Neural cell (in vitro differentiated cells): Measurements from ENCODE around the gene S100A11. TPM values are rescaled to one million over a fixed set of nuclear protein-coding genes. Genes with fewer than 3 reads are reported as not detected.

Experiments used
- H2AFZ ChIP-seq: fragments of 200-600, 300-800 bp; sonication (generic), shearing (Covaris generic); 2 replicates; pipeline ENCODE4 v1.6.0; 2014; ENCODE audit warnings: low read depth, mild to moderate bottlenecking, antibody characterized with exemption, low read length, moderate library complexity
- H3F3A ChIP-seq: fragments of 200-600 bp; shearing (Covaris generic); 2 replicates; pipeline ENCODE4 v1.6.1; 2016; ENCODE audit warnings: mild to moderate bottlenecking, moderate library complexity, mixed read lengths, antibody characterized with exemption, low read length; ENCODE audit not compliant: insufficient read depth, poor library complexity, severe bottlenecking
- H3K27ac ChIP-seq: fragments of 200-600, 300-800 bp; sonication (generic), shearing (Covaris generic); 2 replicates; pipeline ENCODE4 v1.5.1; 2014; ENCODE audit warnings: mild to moderate bottlenecking, low read length, moderate library complexity
- H3K27me3 ChIP-seq: fragments of 300-800, 200-600 bp; sonication (generic), shearing (Covaris generic); 2 replicates; pipeline ENCODE4 v1.6.0; 2014; ENCODE audit warnings: mild to moderate bottlenecking, low read depth, low read length, moderate library complexity; ENCODE audit not compliant: insufficient read depth
- H3K36me3 ChIP-seq: fragments of 300-800, 200-600 bp; sonication (generic), shearing (Covaris generic); 2 replicates; pipeline ENCODE4 v1.5.1; 2014; ENCODE audit warnings: mild to moderate bottlenecking, antibody characterized with exemption, low read length, moderate library complexity; ENCODE audit not compliant: insufficient read depth
- H3K4me2 ChIP-seq: fragments of 300-800, 200-600 bp; sonication (generic), shearing (Covaris generic); 2 replicates; pipeline ENCODE4 v1.6.0; 2014; ENCODE audit warnings: mild to moderate bottlenecking, low read length
- H3K4me3 ChIP-seq: fragments of 300-800, 200-600 bp; sonication (generic), shearing (Covaris generic); 2 replicates; pipeline ENCODE4 v1.5.1; 2014; ENCODE audit warnings: mild to moderate bottlenecking, low read length, moderate library complexity
- H3K79me2 ChIP-seq: fragments of 200-600 bp; shearing (Covaris generic); replicated peaks from 2 replicates; pipeline ENCODE4 v1.6.0; 2014; ENCODE audit warnings: mild to moderate bottlenecking, low read length, moderate library complexity; ENCODE audit not compliant: insufficient read depth
- H3K9ac ChIP-seq: fragments of 300-800, 200-600 bp; sonication (generic), shearing (Covaris generic); 2 replicates; pipeline ENCODE4 v1.6.1; 2016; ENCODE audit warnings: mild to moderate bottlenecking, low read length, mixed read lengths
- H3K9me2 ChIP-seq: fragments of 200-600 bp; shearing (Covaris generic); 2 replicates; pipeline ENCODE4 v1.6.1; 2016; ENCODE audit warnings: mild to moderate bottlenecking, low read length, mixed read lengths; ENCODE audit not compliant: insufficient read depth
- H3K9me3 ChIP-seq: fragments of 200-600, 300-800 bp; sonication (generic), shearing (Covaris generic); 2 replicates; pipeline ENCODE4 v1.6.1; 2016; ENCODE audit warnings: mild to moderate bottlenecking, mixed run types, low read length, moderate library complexity, mixed read lengths
- H4K20me1 ChIP-seq: fragments of 200-600 bp; shearing (Covaris generic); 2 replicates; pipeline ENCODE4 v1.6.1; 2016; ENCODE audit warnings: mild to moderate bottlenecking, mixed run types; ENCODE audit not compliant: insufficient read depth
- EP300 ChIP-seq: fragments of 450-650 bp; conservative IDR thresholded peaks from 2 replicates; pipeline ENCODE4 v1.6.1; 2014; ENCODE audit warnings: antibody characterized with exemption, mild to moderate bottlenecking, moderate library complexity; ENCODE audit not compliant: poor library complexity, severe bottlenecking
- EZH2 ChIP-seq: fragments of 200-600, 300-800 bp; shearing (Covaris generic), sonication (generic); IDR thresholded peaks from 2 replicates; pipeline ENCODE4 v1.6.1; 2014; ENCODE audit warnings: antibody characterized with exemption, low read length, borderline replicate concordance, mild to moderate bottlenecking; ENCODE audit not compliant: insufficient read depth, poor library complexity, severe bottlenecking
- MXI1 ChIP-seq: fragments of 450-650 bp; conservative IDR thresholded peaks from 2 replicates; pipeline ENCODE4 v1.6.1; 2014; ENCODE audit warnings: antibody characterized with exemption, mild to moderate bottlenecking; ENCODE audit not compliant: poor library complexity, severe bottlenecking
- POLR2AphosphoS5 ChIP-seq: IDR thresholded peaks from 2 replicates; pipeline ENCODE4 v1.6.1; 2012
- RAD21 ChIP-seq: fragments of 450-650 bp; conservative IDR thresholded peaks from 2 replicates; pipeline ENCODE4 v1.6.1; 2014; ENCODE audit warnings: antibody characterized with exemption, mild to moderate bottlenecking, moderate library complexity
- SMC3 ChIP-seq: fragments of 450-650 bp; conservative IDR thresholded peaks from 2 replicates; pipeline ENCODE4 v1.6.1; 2014; ENCODE audit warnings: antibody characterized with exemption, mild to moderate bottlenecking, moderate library complexity; ENCODE audit not compliant: poor library complexity
- TAF1 ChIP-seq: IDR thresholded peaks from 2 replicates; pipeline ENCODE4 v1.6.1; 2012; ENCODE audit warnings: low read depth
- polyA plus RNA-seq: library from polyadenylated mRNA; depleted of rRNA; stranded (reverse); fragments of >200 nt; gene quantifications from 2 replicates; pipeline ENCODE4 v1.2.3, GENCODE V29; 2014
- TF ChIP-seq, protein P1 (sequence below): IDR thresholded peaks from 2 replicates; pipeline ENCODE4 v1.6.1; 2012; ENCODE audit warnings: borderline replicate concordance
- TF ChIP-seq, protein P2 (sequence below): fragments of 450-650 bp; IDR thresholded peaks from 2 replicates; pipeline ENCODE4 v1.5.1; 2014; ENCODE audit warnings: antibody characterized with exemption, mild to moderate bottlenecking, moderate library complexity; ENCODE audit not compliant: poor library complexity, severe bottlenecking

Gene S100A11
- polyA plus RNA-seq, 1 donor from 2014 or later, result not detected

GRCh38 chr1:151988405-151988923, 48.3 kb downstream of the S100A11 start:
- Histone ChIP-seq H3K4me3 (no peak overlapping the region), H3K9me3 (no peaks in the 10 kb centered on the region), H3K9ac (no peak overlapping the region), H2AFZ (no peak overlapping the region), H3K9me2 (no peaks in the 10 kb centered on the region), H3K36me3 (no peaks in the 10 kb centered on the region), H4K20me1 (no peaks in the 10 kb centered on the region), H3K4me2 (no peak overlapping the region), H3F3A (no peaks in the 10 kb centered on the region), H3K27ac (no peak overlapping the region), H3K79me2 (no peaks in the 10 kb centered on the region), H3K27me3 (peaks cover 39% of the 10 kb centered on the region)
- TF ChIP-seq EP300 (no peak), TAF1 (no peak), RAD21 (no peak), SMC3 (no peak)
- TF ChIP-seq, protein P1, sequence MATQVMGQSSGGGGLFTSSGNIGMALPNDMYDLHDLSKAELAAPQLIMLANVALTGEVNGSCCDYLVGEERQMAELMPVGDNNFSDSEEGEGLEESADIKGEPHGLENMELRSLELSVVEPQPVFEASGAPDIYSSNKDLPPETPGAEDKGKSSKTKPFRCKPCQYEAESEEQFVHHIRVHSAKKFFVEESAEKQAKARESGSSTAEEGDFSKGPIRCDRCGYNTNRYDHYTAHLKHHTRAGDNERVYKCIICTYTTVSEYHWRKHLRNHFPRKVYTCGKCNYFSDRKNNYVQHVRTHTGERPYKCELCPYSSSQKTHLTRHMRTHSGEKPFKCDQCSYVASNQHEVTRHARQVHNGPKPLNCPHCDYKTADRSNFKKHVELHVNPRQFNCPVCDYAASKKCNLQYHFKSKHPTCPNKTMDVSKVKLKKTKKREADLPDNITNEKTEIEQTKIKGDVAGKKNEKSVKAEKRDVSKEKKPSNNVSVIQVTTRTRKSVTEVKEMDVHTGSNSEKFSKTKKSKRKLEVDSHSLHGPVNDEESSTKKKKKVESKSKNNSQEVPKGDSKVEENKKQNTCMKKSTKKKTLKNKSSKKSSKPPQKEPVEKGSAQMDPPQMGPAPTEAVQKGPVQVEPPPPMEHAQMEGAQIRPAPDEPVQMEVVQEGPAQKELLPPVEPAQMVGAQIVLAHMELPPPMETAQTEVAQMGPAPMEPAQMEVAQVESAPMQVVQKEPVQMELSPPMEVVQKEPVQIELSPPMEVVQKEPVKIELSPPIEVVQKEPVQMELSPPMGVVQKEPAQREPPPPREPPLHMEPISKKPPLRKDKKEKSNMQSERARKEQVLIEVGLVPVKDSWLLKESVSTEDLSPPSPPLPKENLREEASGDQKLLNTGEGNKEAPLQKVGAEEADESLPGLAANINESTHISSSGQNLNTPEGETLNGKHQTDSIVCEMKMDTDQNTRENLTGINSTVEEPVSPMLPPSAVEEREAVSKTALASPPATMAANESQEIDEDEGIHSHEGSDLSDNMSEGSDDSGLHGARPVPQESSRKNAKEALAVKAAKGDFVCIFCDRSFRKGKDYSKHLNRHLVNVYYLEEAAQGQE, result no peak

GRCh38 chr1:151986501-151987190, 50.2 kb downstream of the S100A11 start:
- Histone ChIP-seq H3K79me2 (no peaks in the 10 kb centered on the region), H3K27ac (peak overlapping the region; percentile 93), H3K4me2 (no peak overlapping the region), H3K36me3 (no peaks in the 10 kb centered on the region), H3K27me3 (peaks cover 21% of the 10 kb centered on the region), H4K20me1 (no peaks in the 10 kb centered on the region), H3K9me2 (no peaks in the 10 kb centered on the region), H3K4me3 (no peak overlapping the region), H3K9me3 (no peaks in the 10 kb centered on the region), H3K9ac (no peak overlapping the region), H3F3A (no peaks in the 10 kb centered on the region), H2AFZ (no peak overlapping the region)
- TF ChIP-seq SMC3 (no peak), EP300 (no peak), TAF1 (no peak), MXI1 (no peak), RAD21 (no peak), EZH2 (no peak), POLR2AphosphoS5 (no peak)
- TF ChIP-seq, protein P1, result no peak
- TF ChIP-seq, protein P2, sequence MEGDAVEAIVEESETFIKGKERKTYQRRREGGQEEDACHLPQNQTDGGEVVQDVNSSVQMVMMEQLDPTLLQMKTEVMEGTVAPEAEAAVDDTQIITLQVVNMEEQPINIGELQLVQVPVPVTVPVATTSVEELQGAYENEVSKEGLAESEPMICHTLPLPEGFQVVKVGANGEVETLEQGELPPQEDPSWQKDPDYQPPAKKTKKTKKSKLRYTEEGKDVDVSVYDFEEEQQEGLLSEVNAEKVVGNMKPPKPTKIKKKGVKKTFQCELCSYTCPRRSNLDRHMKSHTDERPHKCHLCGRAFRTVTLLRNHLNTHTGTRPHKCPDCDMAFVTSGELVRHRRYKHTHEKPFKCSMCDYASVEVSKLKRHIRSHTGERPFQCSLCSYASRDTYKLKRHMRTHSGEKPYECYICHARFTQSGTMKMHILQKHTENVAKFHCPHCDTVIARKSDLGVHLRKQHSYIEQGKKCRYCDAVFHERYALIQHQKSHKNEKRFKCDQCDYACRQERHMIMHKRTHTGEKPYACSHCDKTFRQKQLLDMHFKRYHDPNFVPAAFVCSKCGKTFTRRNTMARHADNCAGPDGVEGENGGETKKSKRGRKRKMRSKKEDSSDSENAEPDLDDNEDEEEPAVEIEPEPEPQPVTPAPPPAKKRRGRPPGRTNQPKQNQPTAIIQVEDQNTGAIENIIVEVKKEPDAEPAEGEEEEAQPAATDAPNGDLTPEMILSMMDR, result no peak
